A673 (cell line): ENCODE measurements around the gene MICU1.

ENCODE experiments used
- CTCF ChIP-seq: fragments of 300-800, 200-600 bp; sonication (generic); conservative IDR thresholded peaks from 2 replicates; pipeline ENCODE4 v1.5.1; 2017; ENCODE audit warnings: low read depth, mild to moderate bottlenecking, antibody characterized with exemption, low read length, moderate library complexity, mixed read lengths
- EZH2 ChIP-seq: fragments of 200-600 bp; sonication (generic); IDR thresholded peaks from 2 replicates; pipeline ENCODE4 v1.6.1; 2017; ENCODE audit warnings: borderline replicate concordance, low read depth, mild to moderate bottlenecking, mixed read lengths, antibody characterized with exemption, low read length; ENCODE audit not compliant: poor library complexity, severe bottlenecking

- TF ChIP-seq CTCF (no peak), EZH2 (no peak)
Measured at GRCh38 chr10:72356987-72357386, 268.9 kb downstream of the MICU1 start.
